ENCODE measurements around the gene NAPB. TPM values are rescaled to one million over a fixed set of nuclear protein-coding genes. Genes with fewer than 3 reads are reported as not detected.

The NAPB gene
- total and polyA plus RNA-seq, 2 of the 8 experiments (the other 6 are each of a cell fraction or from before 2014, with no cell fraction given): 6.2 to 12.3 TPM

- no peak for FAIRE-seq
- H2BK5ac ChIP-seq (ENCODE audit: low read depth, low read length): no peak overlapping the region
- POLR2A ChIA-PET (ENCODE audit: partially characterized antibody): no interaction called here
Measured at GRCh38 chr20:23455639-23456038, 34.4 kb upstream of the NAPB start.

More at GRCh38 chr20:23455639-23456038, 34.4 kb upstream of the NAPB start:
- Histone ChIP-seq H2BK15ac (ENCODE audit: low read length) (no peak overlapping the region), H3K36me3 (ENCODE audit: control insufficient read depth in 2 of 4, insufficient read depth in 4 of 4, low read length in 3 of 4) (no peaks in the 10 kb centered on the region; a peak in 1 of 8 replicates), H3K4me2 (ENCODE audit: insufficient read depth in 1 of 2, low read depth in 2 of 2, low read length in 2 of 2) (no peak overlapping the region), H2AFZ (ENCODE audit: low read length) (no peak overlapping the region), H3K4ac (replicated peaks; ENCODE audit: insufficient read length, low read depth, low read length) (no peak overlapping the region), H3K4me3 (ENCODE audit: extremely low read depth in 1 of 4, insufficient read depth in 2 of 4, low read depth in 3 of 4, low read length in 4 of 4) (no peak overlapping the region), H3K23ac (ENCODE audit: insufficient read length) (no peak overlapping the region), H2BK120ac (replicated peaks; ENCODE audit: low read depth, low read length) (no peak overlapping the region), H3K18ac (ENCODE audit: extremely low read depth, low read length) (no peak overlapping the region), H3K79me1 (ENCODE audit: low read depth, low read length) (no peaks in the 10 kb centered on the region), H3K9me3 (ENCODE audit: insufficient read depth in 2 of 2, low read depth in 1 of 2, low read length in 1 of 2) (0 out of 4 replicates have a peak, but pooled peaks cover 0 to 5% of the 10 kb centered on the region in 2 experiments), H4K91ac (replicated peaks; ENCODE audit: insufficient read length, low read length) (peak overlapping the region; percentile 61), H4K8ac (ENCODE audit: extremely low read depth, insufficient read depth, low read length) (no peak overlapping the region), H3K56ac (replicated peaks; ENCODE audit: insufficient read length, low read depth, low read length) (no peak overlapping the region), H2AK5ac (ENCODE audit: low read depth, low read length) (no peak overlapping the region), H3K4me1 (replicated peaks in 1 of 4; ENCODE audit: control insufficient read depth in 3 of 4, insufficient read depth in 4 of 4, low read length in 3 of 4) (peaks cover 0 to 4% (median 1%) of the 10 kb centered on the region in 4 experiments; a peak in 3 of 7 replicates), H2BK20ac (ENCODE audit: low read length) (no peak overlapping the region), H3K14ac (ENCODE audit: insufficient read length) (no peak overlapping the region), H2BK12ac (ENCODE audit: low read depth, low read length) (no peak overlapping the region), H3K27me3 (replicated peaks in 1 of 4; ENCODE audit: control insufficient read depth in 3 of 4, extremely low read depth in 1 of 4, insufficient read depth in 3 of 4, low read length in 3 of 4) (peaks cover 0 to 7% (median 0%) of the 10 kb centered on the region in 4 experiments; a peak in 2 of 7 replicates), H3K79me2 (ENCODE audit: control insufficient read depth in 1 of 2, insufficient read depth in 2 of 2, low read length in 2 of 2) (0 out of 4 replicates have a peak, but pooled peaks cover 0 to 4% of the 10 kb centered on the region in 2 experiments), H4K5ac (ENCODE audit: insufficient read length, low read depth, low read length) (no peak overlapping the region), H3K9ac (replicated peaks in 1 of 4; ENCODE audit: extremely low read depth in 1 of 4, low read depth in 3 of 4, low read length in 3 of 4) (no peak overlapping the region), H3K23me2 (ENCODE audit: low read depth, low read length) (peaks cover 10% of the 10 kb centered on the region), H4K20me1 (replicated peaks in 1 of 2; ENCODE audit: control insufficient read depth in 1 of 2, insufficient read depth in 2 of 2, low read length in 2 of 2) (peaks cover 0 to 5% of the 10 kb centered on the region in 2 experiments), H3K27ac (ENCODE audit: low read depth, low read length) (no peak overlapping the region)
- no peak for TF ChIP-seq GTF2F1 (IDR thresholded peaks at IDR 0.05; ENCODE audit: borderline replicate concordance, low read depth, low read length)
- TF ChIP-seq SIX5 (IDR thresholded peaks at IDR 0.05; ENCODE audit: low read depth, low read length): no peak
- no peak for TF ChIP-seq TBP (IDR thresholded peaks at IDR 0.05; ENCODE audit: low read depth, low read length)
- TF ChIP-seq RXRA (IDR thresholded peaks at IDR 0.05; ENCODE audit: insufficient read depth, low read depth, low read length): no peak
- no peak for TF ChIP-seq CBX5 (IDR thresholded peaks at IDR 0.05; ENCODE audit: low read depth, low read length)
- CTCF ChIA-PET (ENCODE audit: partially characterized antibody): interaction anchor here (1.2 kb wide), 1 partner anchor 13 kb away, joined by 4 read pairs; no protein-coding TSS in a partner anchor
- WGBS, 2 experiments (ENCODE audit: extremely low coverage in 1 of 2, insufficient coverage in 1 of 2, insufficient read length in 1 of 2, insufficient replicate concordance in 2 of 2, low coverage in 1 of 2, low lambda C conversion rate in 2 of 2, missing lambda C conversion rate in 1 of 2): 95% methylated on average over 7 of the region's 7 CpGs; no CpG with 5 or more reads in 1 of the 2 experiments
- DNase-seq (ENCODE audit: low read depth in 1 of 2, low spot score in 2 of 2): no peak
